WTC11 (cell line): Measurements from ENCODE around the gene SYT13.

Experiments
- ATF1 ChIP-seq: sonication (generic); formaldehyde crosslinking; IDR thresholded peaks from 2 replicates; pipeline ENCODE4 v1.8.1; 2023; ENCODE audit warnings: mild to moderate bottlenecking, moderate library complexity, missing genetic modification reagents
- ATF3 ChIP-seq: sonication (generic); formaldehyde crosslinking; conservative IDR thresholded peaks from 2 replicates; pipeline ENCODE4 v1.8.1; 2022; ENCODE audit warnings: mild to moderate bottlenecking, missing genetic modification reagents
- CBFB ChIP-seq: sonication (generic); formaldehyde crosslinking; IDR thresholded peaks from 2 replicates; pipeline ENCODE4 v1.8.1; 2022; ENCODE audit warnings: mild to moderate bottlenecking, low read depth, missing genetic modification reagents
- CREM ChIP-seq: sonication (generic); formaldehyde crosslinking; IDR thresholded peaks from 2 replicates; pipeline ENCODE4 v1.8.1; 2022; ENCODE audit warnings: mild to moderate bottlenecking, missing genetic modification reagents, moderate library complexity
- ELF4 ChIP-seq: sonication (generic); formaldehyde crosslinking; IDR thresholded peaks from 2 replicates; pipeline ENCODE4 v1.8.1; 2022; ENCODE audit warnings: low read depth, mild to moderate bottlenecking, moderate library complexity, missing genetic modification reagents
- GTF2I ChIP-seq: fragments of 250-450 bp; sonication (Bioruptor Pico); conservative IDR thresholded peaks from 2 replicates; pipeline ENCODE4 v1.4.0; 2021; ENCODE audit warnings: mild to moderate bottlenecking
- IRF2 ChIP-seq: sonication (generic); formaldehyde crosslinking; IDR thresholded peaks from 2 replicates; pipeline ENCODE4 v1.8.0; 2022; ENCODE audit warnings: low read depth, missing genetic modification reagents, borderline replicate concordance
- NFYB ChIP-seq: sonication (generic); formaldehyde crosslinking; conservative IDR thresholded peaks from 2 replicates; pipeline ENCODE4 v1.8.0; 2022; ENCODE audit warnings: low read depth, missing genetic modification reagents
- NR3C1 ChIP-seq: sonication (generic); formaldehyde crosslinking; conservative IDR thresholded peaks from 2 replicates; pipeline ENCODE4 v1.8.1; 2023; ENCODE audit warnings: low read depth, mild to moderate bottlenecking, missing genetic modification reagents
- SP1 ChIP-seq: sonication (generic); formaldehyde crosslinking; conservative IDR thresholded peaks from 2 replicates; pipeline ENCODE4 v1.8.1; 2022; ENCODE audit warnings: missing genetic modification reagents
- TEAD4 ChIP-seq: sonication (generic); formaldehyde crosslinking; IDR thresholded peaks from 2 replicates; pipeline ENCODE4 v1.8.0; 2022; ENCODE audit warnings: mild to moderate bottlenecking, missing genetic modification reagents
- TF ChIP-seq, protein P1 (sequence below): fragments of 200-600 bp; IDR thresholded peaks from 2 replicates; pipeline ENCODE4 v1.8.0; 2022; ENCODE audit warnings: antibody characterized with exemption
- TF ChIP-seq, protein P2 (sequence below): sonication (generic); formaldehyde crosslinking; IDR thresholded peaks from 2 replicates; pipeline ENCODE4 v1.8.0; 2023; ENCODE audit warnings: missing genetic modification reagents, mild to moderate bottlenecking, borderline replicate concordance

GRCh38 chr11:45331839-45332238 is 45.7 kb upstream of the SYT13 start:
- TF ChIP-seq, protein P1, sequence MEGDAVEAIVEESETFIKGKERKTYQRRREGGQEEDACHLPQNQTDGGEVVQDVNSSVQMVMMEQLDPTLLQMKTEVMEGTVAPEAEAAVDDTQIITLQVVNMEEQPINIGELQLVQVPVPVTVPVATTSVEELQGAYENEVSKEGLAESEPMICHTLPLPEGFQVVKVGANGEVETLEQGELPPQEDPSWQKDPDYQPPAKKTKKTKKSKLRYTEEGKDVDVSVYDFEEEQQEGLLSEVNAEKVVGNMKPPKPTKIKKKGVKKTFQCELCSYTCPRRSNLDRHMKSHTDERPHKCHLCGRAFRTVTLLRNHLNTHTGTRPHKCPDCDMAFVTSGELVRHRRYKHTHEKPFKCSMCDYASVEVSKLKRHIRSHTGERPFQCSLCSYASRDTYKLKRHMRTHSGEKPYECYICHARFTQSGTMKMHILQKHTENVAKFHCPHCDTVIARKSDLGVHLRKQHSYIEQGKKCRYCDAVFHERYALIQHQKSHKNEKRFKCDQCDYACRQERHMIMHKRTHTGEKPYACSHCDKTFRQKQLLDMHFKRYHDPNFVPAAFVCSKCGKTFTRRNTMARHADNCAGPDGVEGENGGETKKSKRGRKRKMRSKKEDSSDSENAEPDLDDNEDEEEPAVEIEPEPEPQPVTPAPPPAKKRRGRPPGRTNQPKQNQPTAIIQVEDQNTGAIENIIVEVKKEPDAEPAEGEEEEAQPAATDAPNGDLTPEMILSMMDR, result no peak
- TF ChIP-seq, protein P2, sequence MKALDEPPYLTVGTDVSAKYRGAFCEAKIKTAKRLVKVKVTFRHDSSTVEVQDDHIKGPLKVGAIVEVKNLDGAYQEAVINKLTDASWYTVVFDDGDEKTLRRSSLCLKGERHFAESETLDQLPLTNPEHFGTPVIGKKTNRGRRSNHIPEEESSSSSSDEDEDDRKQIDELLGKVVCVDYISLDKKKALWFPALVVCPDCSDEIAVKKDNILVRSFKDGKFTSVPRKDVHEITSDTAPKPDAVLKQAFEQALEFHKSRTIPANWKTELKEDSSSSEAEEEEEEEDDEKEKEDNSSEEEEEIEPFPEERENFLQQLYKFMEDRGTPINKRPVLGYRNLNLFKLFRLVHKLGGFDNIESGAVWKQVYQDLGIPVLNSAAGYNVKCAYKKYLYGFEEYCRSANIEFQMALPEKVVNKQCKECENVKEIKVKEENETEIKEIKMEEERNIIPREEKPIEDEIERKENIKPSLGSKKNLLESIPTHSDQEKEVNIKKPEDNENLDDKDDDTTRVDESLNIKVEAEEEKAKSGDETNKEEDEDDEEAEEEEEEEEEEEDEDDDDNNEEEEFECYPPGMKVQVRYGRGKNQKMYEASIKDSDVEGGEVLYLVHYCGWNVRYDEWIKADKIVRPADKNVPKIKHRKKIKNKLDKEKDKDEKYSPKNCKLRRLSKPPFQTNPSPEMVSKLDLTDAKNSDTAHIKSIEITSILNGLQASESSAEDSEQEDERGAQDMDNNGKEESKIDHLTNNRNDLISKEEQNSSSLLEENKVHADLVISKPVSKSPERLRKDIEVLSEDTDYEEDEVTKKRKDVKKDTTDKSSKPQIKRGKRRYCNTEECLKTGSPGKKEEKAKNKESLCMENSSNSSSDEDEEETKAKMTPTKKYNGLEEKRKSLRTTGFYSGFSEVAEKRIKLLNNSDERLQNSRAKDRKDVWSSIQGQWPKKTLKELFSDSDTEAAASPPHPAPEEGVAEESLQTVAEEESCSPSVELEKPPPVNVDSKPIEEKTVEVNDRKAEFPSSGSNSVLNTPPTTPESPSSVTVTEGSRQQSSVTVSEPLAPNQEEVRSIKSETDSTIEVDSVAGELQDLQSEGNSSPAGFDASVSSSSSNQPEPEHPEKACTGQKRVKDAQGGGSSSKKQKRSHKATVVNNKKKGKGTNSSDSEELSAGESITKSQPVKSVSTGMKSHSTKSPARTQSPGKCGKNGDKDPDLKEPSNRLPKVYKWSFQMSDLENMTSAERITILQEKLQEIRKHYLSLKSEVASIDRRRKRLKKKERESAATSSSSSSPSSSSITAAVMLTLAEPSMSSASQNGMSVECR (CRISPR knock-in tag), result no peak
- no peak for TF ChIP-seq CBFB (CRISPR knock-in tag)
- TF ChIP-seq ATF3 (CRISPR knock-in tag), result no peak
- TF ChIP-seq NFYB (CRISPR knock-in tag), result no peak
- TF ChIP-seq ATF1 (CRISPR knock-in tag), result no peak
- no peak for TF ChIP-seq CREM (CRISPR knock-in tag)
- no peak for TF ChIP-seq IRF2
- no peak for TF ChIP-seq NR3C1 (CRISPR knock-in tag)
- TF ChIP-seq GTF2I (CRISPR knock-in tag), result no peak
- no peak for TF ChIP-seq SP1 (CRISPR knock-in tag)
- TF ChIP-seq TEAD4 (CRISPR knock-in tag), result no peak
- no peak for TF ChIP-seq ELF4 (CRISPR knock-in tag)
